Activated T-cell treated with anti-CD3 and anti-CD28 coated beads, Interleukin-2, amount 50 U/mL, for 4 hours (primary cell): ENCODE results near the gene HMGA1. TPM values are rescaled to one million over a fixed set of nuclear protein-coding genes. Genes with fewer than 3 reads are reported as not detected.

Source experiments
- ATAC-seq, 2 donors: fragments of 200-7000 bp; cut with Tn5 transposase; one replicate each; pipeline ENCODE4 v1.10.0; 2021
- DNase-seq: peaks from one replicate; pipeline ENCODE4 v3.0.0-alpha.2; 2020
- H3K27me3 Mint-ChIP-seq: one replicate; pipeline ENCODE4 v1.8.0; 2021; ENCODE audit warnings: low read depth, mixed read lengths
- H3K36me3 Mint-ChIP-seq: one replicate; pipeline ENCODE4 v1.8.0; 2022; ENCODE audit warnings: mixed read lengths; ENCODE audit not compliant: insufficient read depth
- H3K4me1 Mint-ChIP-seq: one replicate; pipeline ENCODE4 v1.8.0; 2021; ENCODE audit warnings: low read depth, mixed read lengths
- H3K4me3 Mint-ChIP-seq: one replicate; pipeline ENCODE4 v1.8.0; 2021; ENCODE audit warnings: mild to moderate bottlenecking, moderate library complexity, mixed read lengths
- H3K9me3 Mint-ChIP-seq: one replicate; pipeline ENCODE4 v1.8.0; 2021; ENCODE audit warnings: mixed read lengths
- total RNA-seq, 3 donors: library from RNA; stranded (reverse); gene quantifications; one replicate each; pipeline ENCODE4 v1.2.1, GENCODE V29; 2021

The HMGA1 gene
- total RNA-seq, 3 donors from 2014 or later = 646 to 976 (median 781) TPM

DNA sequence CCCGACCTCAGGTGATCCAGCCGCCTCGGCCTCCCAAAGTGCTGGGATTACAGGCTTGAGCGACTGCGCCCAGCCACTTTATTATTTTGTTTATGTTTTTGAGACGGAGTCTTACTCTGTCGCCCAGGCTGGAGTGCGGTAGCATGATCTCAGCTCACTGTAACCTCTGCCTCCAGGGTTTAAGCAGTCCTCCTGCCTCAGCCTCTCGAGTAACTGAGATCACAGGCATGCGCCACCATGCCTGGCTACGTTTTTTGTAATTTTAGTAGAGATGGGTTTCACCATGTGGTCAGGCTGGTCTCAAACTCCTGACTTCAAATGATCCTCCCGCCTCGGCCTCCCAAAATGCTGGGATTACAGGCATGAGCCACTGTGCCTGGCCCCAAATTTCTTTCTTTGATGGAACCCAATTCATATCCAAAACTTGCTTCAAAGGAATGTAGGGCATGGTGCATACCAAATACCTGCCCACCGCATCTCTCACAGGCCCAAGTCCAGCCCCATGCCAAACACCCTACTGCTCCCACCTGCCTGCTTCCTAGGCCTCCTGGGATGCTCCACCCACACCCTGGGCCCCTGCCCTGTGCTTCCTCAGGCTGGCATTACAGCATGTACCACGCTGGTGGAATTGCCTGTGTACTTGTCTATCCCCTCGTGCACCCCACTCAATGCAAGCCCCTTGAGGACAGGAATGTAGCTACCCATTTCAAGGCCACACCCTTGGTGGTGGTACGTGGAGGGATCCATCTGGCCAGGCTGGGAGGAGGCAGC, 4.9 kb upstream of the HMGA1 start:
- Mint-ChIP-seq H3K36me3 (no peaks in the 10 kb centered on the region), H3K4me3 (no peak overlapping the region)
- ATAC-seq = no peak

DNA sequence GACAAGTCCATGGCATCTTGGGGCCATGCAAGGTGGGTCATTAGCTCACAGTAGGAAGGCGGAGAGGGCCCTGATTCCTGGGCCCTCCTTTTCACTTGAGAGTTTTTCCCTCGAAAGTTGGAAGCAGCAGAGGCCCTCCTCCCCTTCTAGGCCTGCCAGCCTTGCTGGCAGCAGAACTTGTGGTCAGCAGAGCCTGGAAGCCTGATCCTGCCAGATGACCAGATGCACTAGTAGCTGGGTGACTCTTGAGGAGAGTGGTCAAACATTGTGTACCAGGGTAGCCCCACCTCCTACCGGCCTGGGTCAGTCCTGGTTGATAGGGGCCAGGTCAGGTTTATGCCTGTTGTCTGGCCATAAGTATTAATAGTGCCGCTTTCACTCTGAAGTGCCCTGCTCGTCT, 3.8 kb upstream of the HMGA1 start:
- no peaks in the 10 kb centered on the region for H3K27me3 Mint-ChIP-seq
- no peaks in the 10 kb centered on the region for H3K9me3 Mint-ChIP-seq
- no peak overlapping the region for H3K4me3 Mint-ChIP-seq
- ATAC-seq = no peak
- H3K36me3 Mint-ChIP-seq = no peaks in the 10 kb centered on the region
- no peak for DNase-seq
- peaks cover 13% of the 10 kb centered on the region for H3K4me1 Mint-ChIP-seq

More for the DNA sequence above, 4.9 kb upstream of the HMGA1 start:
- H3K4me1 Mint-ChIP-seq = peaks cover 20% of the 10 kb centered on the region
- DNase-seq = no peak
- no peaks in the 10 kb centered on the region for H3K27me3 Mint-ChIP-seq
- H3K9me3 Mint-ChIP-seq = no peaks in the 10 kb centered on the region

DNA sequence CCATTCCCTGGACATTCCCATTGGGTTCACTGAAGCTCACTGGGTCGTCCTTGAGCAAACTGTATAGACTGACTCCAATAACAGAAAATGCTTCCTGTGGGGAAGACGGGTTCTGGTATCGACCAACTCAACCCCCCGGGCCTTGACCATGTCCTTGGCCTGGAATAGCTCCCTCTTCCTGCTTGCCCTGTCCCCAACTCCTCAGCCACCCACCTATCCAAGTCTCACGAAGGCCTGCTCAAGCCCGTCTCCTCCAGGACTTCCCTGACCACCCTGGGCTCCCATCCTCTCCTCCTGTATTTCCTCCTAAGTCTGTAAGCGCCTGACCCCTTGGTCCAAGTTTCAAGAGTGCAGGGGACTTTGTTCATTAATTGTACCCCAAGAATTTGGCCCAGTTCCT, 2.8 kb upstream of the HMGA1 start:
- Mint-ChIP-seq H3K27me3 (no peaks in the 10 kb centered on the region), H3K4me1 (peaks cover 20% of the 10 kb centered on the region), H3K4me3 (no peak overlapping the region), H3K9me3 (no peaks in the 10 kb centered on the region), H3K36me3 (peaks cover 7% of the 10 kb centered on the region)
- DNase-seq = no peak
- no peak for ATAC-seq

DNA sequence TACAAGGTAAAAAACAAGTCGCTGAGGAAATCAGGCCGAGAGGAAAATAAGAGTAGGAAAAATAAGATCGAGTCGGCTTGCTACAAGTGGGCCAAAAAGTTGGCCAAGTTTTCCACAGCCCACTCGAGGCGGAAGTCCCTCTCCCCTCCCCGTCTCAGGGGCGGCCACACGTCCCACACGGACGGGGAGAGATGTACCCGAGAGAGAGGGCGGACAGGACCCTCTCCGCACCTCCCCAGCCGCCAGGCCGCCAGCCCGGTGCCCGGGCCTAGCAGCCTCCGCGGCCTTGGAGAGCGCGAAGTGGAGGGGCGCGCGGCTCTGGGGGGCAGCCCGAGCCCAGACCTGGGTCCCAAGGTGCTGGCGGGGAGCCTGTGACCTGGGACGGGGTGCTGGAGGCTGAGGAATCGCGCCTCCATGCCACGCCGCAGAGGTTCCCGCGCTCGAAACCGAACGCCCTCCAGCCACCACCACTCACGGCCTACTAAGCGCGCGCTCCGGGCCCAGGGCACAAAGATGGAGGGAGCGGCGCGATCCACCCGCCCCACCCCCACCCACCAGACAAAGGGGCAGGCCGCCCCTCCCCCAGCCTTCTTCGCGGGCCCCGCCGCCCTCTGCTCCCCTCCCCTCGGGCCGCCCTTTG, 1.9 kb upstream of the HMGA1 start:
- no peaks in the 10 kb centered on the region for H3K9me3 Mint-ChIP-seq
- peak overlapping the region; percentile 8 for H3K4me3 Mint-ChIP-seq
- ATAC-seq = no peak
- peaks cover 26% of the 10 kb centered on the region for H3K4me1 Mint-ChIP-seq
- H3K27me3 Mint-ChIP-seq = no peaks in the 10 kb centered on the region
- no peak for DNase-seq
- H3K36me3 Mint-ChIP-seq = peaks cover 11% of the 10 kb centered on the region

DNA sequence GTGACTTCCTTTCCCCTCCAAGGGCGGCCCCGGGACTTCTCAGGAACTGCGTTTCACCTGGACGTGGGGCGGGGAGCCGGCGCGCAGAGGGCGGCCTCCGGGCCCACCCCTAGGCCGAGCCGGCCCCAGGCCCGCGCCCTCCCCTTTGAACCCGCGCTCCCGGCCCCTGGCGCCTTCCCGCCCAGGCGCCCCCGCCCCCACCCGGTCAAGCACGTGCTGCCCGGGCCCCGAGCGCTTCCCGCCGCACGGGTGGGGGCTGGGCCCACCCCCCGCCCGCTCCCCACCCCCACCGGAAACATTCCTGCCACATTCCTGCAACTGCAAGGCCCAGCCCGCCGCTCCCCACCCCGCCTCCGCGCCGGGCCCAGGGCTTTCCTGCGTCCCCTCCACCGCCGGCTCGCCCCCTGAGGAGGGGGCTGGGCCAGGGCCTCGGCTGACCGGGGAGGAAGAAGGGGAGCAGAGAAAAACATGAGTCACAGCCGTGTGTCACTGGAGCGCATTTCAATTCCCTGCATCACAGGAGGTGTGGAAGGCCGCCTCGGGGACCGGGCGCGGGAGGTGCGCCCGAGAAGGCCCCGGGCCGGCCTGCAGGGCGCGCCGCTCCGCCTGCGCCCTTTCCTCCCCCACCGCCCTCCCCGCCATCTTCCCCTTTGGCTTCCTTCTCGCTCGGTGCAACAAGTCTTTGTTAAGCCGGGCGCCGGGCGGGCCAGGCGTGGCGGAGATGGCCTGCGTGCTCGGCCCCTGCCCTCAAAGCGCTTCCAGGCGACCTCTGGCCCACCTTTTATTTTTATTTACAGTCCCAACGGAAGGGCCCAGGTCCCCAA, 1.2 kb upstream of the HMGA1 start:
- H3K27me3 Mint-ChIP-seq = no peaks in the 10 kb centered on the region
- H3K36me3 Mint-ChIP-seq = peaks cover 13% of the 10 kb centered on the region
- peaks cover 32% of the 10 kb centered on the region for H3K4me1 Mint-ChIP-seq
- no peaks in the 10 kb centered on the region for H3K9me3 Mint-ChIP-seq
- peak; percentile 69 for DNase-seq
- ATAC-seq = peak; percentile 56 to 63
- peak overlapping the region; percentile 83 for H3K4me3 Mint-ChIP-seq

DNA sequence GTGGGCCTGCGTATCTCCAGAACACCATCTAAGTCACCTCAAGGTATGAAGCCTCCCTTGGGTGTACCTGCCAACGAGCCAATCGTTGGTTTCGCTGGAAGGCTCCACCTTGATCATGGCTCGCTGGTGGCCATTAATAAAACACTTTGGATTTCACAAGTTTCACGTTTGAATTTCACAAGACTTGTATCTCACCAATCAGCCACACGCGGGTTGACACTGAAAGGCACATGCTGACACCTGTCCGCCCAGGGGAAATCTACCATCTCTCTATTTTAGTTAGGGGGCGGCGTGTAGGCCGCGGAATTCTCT, 586 bp upstream of the HMGA1 start:
- H3K4me3 Mint-ChIP-seq = peak overlapping the region; percentile 83
- peaks cover 15% of the 10 kb centered on the region for H3K36me3 Mint-ChIP-seq
- DNase-seq = no peak
- no peaks in the 10 kb centered on the region for H3K27me3 Mint-ChIP-seq
- ATAC-seq = peak; percentile 19 to 32
- H3K9me3 Mint-ChIP-seq = no peaks in the 10 kb centered on the region
- H3K4me1 Mint-ChIP-seq = peaks cover 37% of the 10 kb centered on the region

DNA sequence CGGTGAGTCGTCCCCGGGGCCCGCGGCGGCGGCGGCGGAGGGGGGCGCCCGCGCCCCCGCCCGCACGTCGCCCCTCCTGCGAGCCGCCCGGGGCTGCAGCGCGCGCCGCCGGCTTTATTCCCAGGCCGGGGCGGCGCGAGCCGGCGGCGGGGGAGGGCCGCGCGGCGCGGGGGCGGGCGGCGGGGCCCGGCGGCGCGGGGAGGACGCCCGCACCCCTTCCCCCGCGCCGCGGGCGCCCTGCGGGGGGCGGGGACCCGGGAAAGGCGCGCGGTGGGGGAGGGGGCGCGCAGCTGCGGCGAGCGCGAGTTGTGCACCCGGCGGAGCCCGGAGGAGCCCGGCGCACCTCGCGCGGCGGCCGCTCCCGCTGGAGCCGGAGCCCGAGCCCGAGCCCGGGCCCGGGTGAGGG, 646 bp downstream of the HMGA1 start:
- no peaks in the 10 kb centered on the region for H3K27me3 Mint-ChIP-seq
- H3K4me1 Mint-ChIP-seq = peaks cover 50% of the 10 kb centered on the region
- peak; percentile 9 to 24 for ATAC-seq
- H3K4me3 Mint-ChIP-seq = no peak overlapping the region
- H3K36me3 Mint-ChIP-seq = peaks cover 27% of the 10 kb centered on the region
- H3K9me3 Mint-ChIP-seq = no peaks in the 10 kb centered on the region
- DNase-seq = peak; percentile 28

DNA sequence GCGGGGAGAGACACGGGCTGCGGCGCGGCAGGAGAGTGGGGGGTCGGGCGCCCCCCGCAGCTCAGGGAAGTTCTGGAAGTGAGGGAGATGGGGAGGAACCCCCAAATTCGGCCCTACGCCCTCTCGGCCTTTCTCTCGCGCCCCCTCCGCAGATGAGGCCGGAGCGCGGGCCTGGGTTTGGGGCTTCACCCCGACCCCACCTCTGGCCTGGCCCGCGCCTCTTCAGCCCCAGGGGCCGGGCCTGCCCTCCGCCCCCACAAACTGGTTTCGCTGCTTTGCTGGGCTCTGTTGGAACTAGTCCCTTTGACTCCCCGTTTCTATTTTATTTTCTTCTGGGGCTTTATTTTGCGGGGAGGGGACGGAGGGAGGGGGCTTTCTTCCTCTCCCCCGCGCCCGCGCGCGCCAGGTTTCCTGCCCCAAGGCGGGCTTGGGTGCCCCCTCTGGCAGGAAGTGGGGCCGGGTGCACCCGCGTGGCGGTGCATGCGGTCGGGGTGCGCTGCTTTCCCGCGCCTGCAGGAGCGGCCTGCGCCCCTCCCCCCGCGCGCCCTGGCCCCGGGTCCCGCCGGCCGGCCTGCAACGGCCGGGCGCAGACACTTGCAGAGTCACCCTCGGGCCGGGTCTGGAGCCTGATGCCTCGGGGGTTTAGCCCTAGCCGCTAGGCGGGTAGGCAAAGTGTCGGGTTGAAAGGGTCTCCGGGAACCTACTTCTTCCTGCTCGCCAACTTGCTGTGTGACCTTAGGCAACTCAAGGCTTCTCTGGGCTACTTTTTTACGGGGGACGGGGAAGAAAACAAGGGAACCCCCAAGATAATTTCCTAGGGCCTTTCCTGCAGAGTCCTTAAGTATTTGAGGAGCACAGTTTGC, 1.3 kb downstream of the HMGA1 start:
- ATAC-seq = peak; percentile 32 to 33
- Mint-ChIP-seq H3K36me3 (peaks cover 32% of the 10 kb centered on the region), H3K27me3 (no peaks in the 10 kb centered on the region), H3K9me3 (no peaks in the 10 kb centered on the region), H3K4me1 (peaks cover 56% of the 10 kb centered on the region), H3K4me3 (peak overlapping the region; percentile 86)
- DNase-seq = peak; percentile 69

DNA sequence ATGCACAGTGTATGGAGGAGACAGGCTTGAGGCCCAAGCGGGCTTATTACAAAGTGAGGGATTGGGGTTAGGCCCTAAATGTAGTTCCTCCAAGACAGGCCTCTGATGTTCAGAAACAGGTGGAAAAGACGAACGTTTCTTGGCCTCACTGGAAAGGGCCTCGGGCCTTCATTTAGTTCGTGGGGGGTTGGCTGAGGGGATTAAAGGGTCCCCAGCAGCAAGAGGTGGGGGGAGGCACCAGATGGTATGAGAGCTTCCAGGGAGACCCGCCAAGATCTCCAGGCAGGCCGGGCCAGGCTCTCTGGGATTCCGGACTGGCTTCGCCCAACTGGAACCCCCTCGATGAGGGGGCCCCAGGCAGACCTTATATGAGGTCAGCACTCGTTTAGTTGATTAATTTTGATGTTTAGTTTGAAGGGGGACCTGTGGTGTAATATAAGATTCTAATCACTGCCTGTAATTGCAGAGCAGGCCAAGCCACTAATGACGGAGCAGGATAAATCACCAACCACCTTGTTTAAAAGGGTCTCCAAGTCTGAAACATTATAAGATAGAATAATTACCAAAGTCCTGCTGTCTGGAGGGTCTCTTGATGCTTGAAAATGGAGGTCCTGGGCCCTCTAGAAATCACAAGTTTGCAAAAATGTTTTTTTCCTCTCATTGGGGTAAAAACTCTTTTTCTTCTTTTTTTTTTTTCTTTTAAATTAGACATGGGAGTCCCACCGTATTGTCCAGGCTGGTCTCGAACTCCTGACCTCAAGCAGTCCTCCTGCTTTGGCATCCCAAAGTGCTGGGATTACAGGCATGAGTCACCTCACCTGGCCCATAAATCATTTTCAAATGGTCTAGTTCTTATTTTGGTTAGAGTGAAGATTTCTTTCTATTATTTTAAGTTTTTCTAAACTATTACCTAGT, 2.2 kb downstream of the HMGA1 start:
- ATAC-seq = no peak
- DNase-seq = no peak
- peaks cover 38% of the 10 kb centered on the region for H3K36me3 Mint-ChIP-seq
- peaks cover 64% of the 10 kb centered on the region for H3K4me1 Mint-ChIP-seq
- H3K27me3 Mint-ChIP-seq = no peaks in the 10 kb centered on the region
- H3K4me3 Mint-ChIP-seq = peak overlapping the region; percentile 84
- no peaks in the 10 kb centered on the region for H3K9me3 Mint-ChIP-seq

DNA sequence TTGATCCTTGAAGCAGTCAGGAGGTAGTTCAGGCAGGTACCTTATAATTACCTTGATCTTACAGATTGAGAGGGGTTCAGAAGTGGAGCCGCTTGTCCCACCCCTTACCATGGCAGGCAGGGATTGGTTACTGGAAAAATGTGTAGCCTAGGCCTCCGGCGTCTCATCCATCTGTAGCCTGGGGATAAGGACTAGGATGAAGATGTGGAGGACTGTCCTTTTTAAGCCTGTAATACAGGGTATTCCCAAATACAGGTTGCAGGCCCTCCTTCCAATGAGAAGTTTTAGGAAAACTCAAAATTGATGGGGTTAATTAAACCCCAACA, 2.8 kb downstream of the HMGA1 start:
- no peak for ATAC-seq
- H3K4me1 Mint-ChIP-seq = peaks cover 62% of the 10 kb centered on the region
- H3K9me3 Mint-ChIP-seq = no peaks in the 10 kb centered on the region
- H3K27me3 Mint-ChIP-seq = no peaks in the 10 kb centered on the region
- H3K4me3 Mint-ChIP-seq = peak overlapping the region; percentile 84
- peaks cover 40% of the 10 kb centered on the region for H3K36me3 Mint-ChIP-seq
- DNase-seq = no peak

DNA sequence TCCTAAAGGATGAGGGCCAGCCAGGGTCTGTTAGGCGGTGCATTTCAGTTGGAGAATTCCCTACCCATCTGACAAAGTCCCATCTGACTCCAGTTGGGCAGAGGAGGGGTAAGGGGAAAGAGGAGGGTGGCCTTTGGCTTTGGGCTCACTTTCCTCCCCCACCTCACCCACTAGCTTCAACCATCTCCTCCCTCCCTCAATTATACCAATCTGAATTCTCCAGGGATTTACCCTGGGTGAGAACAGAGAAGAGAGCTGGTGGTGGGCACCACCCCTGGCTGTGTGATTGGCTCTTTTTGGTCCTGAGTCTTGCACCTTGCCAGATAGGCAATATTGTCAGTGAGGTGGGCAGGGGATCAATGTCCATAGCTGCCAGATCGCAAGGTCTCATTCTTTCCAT, 3.2 kb downstream of the HMGA1 start:
- DNase-seq = no peak
- no peaks in the 10 kb centered on the region for H3K27me3 Mint-ChIP-seq
- peak overlapping the region; percentile 84 for H3K4me3 Mint-ChIP-seq
- H3K9me3 Mint-ChIP-seq = no peaks in the 10 kb centered on the region
- no peak for ATAC-seq
- H3K36me3 Mint-ChIP-seq = peaks cover 40% of the 10 kb centered on the region
- H3K4me1 Mint-ChIP-seq = peaks cover 65% of the 10 kb centered on the region

DNA sequence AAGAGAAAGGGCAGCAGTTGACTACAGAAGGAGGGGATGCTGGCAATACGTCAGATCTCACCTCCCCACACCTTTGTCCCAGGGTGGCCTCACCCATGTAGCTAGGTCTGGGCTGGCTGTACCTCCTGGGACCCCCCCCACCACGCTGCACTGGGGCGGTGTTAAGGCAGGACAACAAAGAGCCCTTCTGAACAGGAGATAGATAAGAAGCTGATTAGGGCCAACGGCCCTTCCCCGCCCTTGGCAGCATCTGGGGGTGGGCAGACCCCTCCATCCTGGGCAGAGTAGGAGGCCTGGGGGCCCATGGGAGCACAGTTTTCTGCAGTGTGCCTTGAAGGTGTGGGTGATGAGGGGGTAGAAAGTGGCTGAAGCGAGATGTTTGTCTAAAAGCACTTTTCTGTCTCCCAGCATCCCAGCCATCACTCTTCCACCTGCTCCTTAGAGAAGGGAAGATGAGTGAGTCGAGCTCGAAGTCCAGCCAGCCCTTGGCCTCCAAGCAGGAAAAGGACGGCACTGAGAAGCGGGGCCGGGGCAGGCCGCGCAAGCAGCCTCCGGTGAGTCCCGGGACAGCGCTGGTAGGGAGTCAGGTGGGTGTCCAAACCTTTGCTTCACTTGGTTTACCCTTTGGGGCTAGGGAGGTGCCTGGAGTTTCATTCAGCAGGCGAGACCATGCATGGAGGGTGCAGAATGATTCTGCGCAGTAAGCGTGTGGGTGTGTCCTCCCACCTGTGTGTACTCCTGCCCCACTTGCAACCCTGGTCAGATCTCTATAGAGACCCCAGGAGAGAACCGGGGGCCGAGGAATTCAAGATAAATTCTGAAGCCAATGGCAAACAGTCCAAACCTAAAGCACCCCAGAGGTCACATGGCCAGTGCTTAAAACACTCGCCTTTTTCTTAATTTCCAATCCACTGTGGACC, 3.9 kb downstream of the HMGA1 start:
- DNase-seq = no peak
- Mint-ChIP-seq H3K4me3 (peak overlapping the region; percentile 84), H3K36me3 (peaks cover 40% of the 10 kb centered on the region), H3K9me3 (no peaks in the 10 kb centered on the region), H3K4me1 (peaks cover 71% of the 10 kb centered on the region), H3K27me3 (no peaks in the 10 kb centered on the region)
- no peak for ATAC-seq
